ENCODE data around the gene GOLGA8B.
"Not testable (repeated sequence)": the region's sequence is repeated elsewhere in the genome, so short reads cannot be mapped to it uniquely, and the experiment has no call there.

Gene GOLGA8B

DNA sequence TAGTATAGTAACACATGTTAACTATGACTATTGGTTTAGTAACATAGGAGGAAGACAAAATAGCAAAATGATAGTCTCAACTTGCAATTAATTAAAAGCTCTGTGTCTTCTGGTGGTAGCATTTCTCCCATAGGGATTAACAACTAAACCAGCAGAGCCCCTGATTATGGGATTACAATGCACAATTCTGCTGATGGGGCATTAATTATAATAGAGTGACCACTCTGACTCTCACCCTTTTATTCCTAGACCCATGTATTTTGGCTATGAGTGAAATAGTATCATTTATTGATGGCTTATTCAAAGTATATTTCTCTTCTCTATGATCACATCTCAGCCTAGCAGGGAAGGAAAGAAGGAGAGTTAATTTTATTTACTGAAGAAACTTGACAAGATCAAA is 17.5 kb upstream of the GOLGA8B start:
- Histone ChIP-seq H3K27ac (ENCODE audit: low read depth in 2 of 2, low read length in 2 of 2) (no peak overlapping the region), H3K36me3 (ENCODE audit: control insufficient read depth in 2 of 2, insufficient read depth in 2 of 2, low read length in 2 of 2) (no peaks in the 10 kb centered on the region)

DNA sequence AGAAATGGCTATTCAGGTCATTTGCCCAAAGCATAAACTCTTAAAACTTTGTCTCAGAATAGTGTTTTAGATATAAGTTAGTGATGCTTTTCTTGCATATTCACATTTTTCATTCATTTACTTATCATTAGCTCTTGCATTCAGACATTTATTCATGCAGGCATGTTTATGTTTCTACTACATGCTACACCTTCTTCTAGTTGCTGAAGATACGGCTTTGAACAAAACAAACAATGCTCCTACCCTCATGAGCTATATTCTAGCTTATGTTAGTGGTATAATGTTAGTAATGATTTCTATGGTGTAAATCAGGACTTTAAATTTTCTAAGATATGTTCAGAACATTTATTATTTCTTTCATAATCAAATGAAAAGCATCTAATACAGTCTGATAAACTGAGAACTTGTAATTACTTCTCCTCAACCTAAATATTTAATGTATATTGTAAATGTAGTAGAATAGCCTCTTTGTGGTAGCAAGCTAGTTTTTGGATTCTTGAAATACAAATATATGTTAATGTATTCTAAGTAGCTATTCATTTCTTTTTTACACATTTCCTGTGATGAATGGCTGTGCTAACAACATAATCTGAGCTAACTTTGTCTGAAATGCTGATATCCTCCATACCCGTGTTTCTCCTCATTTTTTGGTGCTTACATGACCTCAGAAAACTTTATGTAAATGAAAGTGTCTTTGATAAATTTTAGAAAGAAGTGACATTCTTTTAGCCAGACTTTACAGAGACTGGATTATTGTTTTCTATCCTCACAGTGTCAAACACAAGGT is 15.5 kb upstream of the GOLGA8B start:
- no peaks in the 10 kb centered on the region for H3K36me3 ChIP-seq (ENCODE audit: control insufficient read depth in 2 of 2, insufficient read depth in 2 of 2, low read length in 2 of 2)
- H3K4me1 ChIP-seq (ENCODE audit: control insufficient read depth in 2 of 2, insufficient read depth in 2 of 2, low read length in 2 of 2) = no peaks in the 10 kb centered on the region
- peaks cover 0 to 4% of the 10 kb centered on the region in 2 donors for H3K27me3 ChIP-seq (ENCODE audit: control insufficient read depth in 2 of 2, insufficient read depth in 2 of 2, low read length in 2 of 2)
- no peak overlapping the region for H3K4me3 ChIP-seq (ENCODE audit: low read length in 2 of 2)
- no peak overlapping the region for H3K27ac ChIP-seq (ENCODE audit: low read depth in 2 of 2, low read length in 2 of 2)
- no peaks in the 10 kb centered on the region for H3K9me3 ChIP-seq (ENCODE audit: control insufficient read depth in 2 of 2, low read length in 2 of 2)
- no peak overlapping the region for H3K9ac ChIP-seq (ENCODE audit: low read depth in 1 of 2, low read length in 2 of 2)

More for the DNA sequence above, 17.5 kb upstream of the GOLGA8B start:
- Histone ChIP-seq H3K27me3 (ENCODE audit: control insufficient read depth in 2 of 2, insufficient read depth in 2 of 2, low read length in 2 of 2) (peaks cover 0 to 4% of the 10 kb centered on the region in 2 donors), H3K4me3 (ENCODE audit: low read length in 2 of 2) (no peak overlapping the region), H3K9me3 (ENCODE audit: control insufficient read depth in 2 of 2, low read length in 2 of 2) (no peaks in the 10 kb centered on the region), H3K9ac (ENCODE audit: low read depth in 1 of 2, low read length in 2 of 2) (no peak overlapping the region), H3K4me1 (ENCODE audit: control insufficient read depth in 2 of 2, insufficient read depth in 2 of 2, low read length in 2 of 2) (no peaks in the 10 kb centered on the region)

DNA sequence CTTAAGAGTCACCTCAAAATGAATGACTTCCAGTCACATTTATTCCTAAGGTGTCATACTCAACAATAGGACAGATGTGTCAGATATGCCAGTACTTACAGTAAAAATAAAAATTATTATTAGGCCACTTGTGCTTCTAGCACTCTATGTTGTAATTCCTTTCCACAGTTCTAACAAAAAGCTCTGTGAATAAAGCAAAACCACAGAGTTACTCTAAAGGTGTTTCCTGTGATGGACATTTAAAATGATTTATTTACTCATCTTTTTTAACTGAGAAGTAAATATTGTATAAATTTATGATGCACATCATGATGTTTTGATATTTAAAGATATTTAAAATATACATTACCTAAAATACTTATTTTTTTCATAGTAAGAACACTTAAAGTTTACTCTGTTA is 13.9 kb upstream of the GOLGA8B start:
- Histone ChIP-seq H3K27ac (ENCODE audit: low read depth in 2 of 2, low read length in 2 of 2) (no peak overlapping the region), H3K4me1 (ENCODE audit: control insufficient read depth in 2 of 2, insufficient read depth in 2 of 2, low read length in 2 of 2) (no peaks in the 10 kb centered on the region), H3K4me3 (ENCODE audit: low read length in 2 of 2) (no peak overlapping the region), H3K9me3 (ENCODE audit: control insufficient read depth in 2 of 2, low read length in 2 of 2) (no peaks in the 10 kb centered on the region), H3K36me3 (ENCODE audit: control insufficient read depth in 2 of 2, insufficient read depth in 2 of 2, low read length in 2 of 2) (no peaks in the 10 kb centered on the region), H3K9ac (ENCODE audit: low read depth in 1 of 2, low read length in 2 of 2) (no peak overlapping the region), H3K27me3 (ENCODE audit: control insufficient read depth in 2 of 2, insufficient read depth in 2 of 2, low read length in 2 of 2) (no peaks in the 10 kb centered on the region)

DNA sequence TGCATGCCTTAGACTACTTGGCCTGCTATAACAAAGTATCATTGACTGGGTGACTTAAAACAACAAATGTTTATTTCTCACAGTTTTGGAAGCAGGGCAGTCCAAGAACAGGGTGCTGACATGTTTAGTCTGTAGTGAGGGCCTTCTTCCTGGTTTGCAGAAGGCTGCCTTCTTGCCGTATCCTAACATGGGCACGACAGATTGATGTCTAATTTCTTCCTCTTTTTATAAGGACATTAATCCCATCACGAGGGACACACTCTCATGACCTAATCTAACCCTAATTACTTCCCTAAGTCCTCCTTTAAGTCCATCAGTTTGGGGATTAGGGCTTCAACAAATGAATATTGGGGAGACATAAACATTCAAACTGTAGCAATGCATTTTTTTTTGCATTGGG is 10.9 kb upstream of the GOLGA8B start:
- H3K4me1 ChIP-seq (ENCODE audit: control insufficient read depth in 2 of 2, insufficient read depth in 2 of 2, low read length in 2 of 2) = no peaks in the 10 kb centered on the region
- H3K27me3 ChIP-seq (ENCODE audit: control insufficient read depth in 2 of 2, insufficient read depth in 2 of 2, low read length in 2 of 2) = peaks cover 0 to 2% of the 10 kb centered on the region in 2 donors
- no peak overlapping the region for H3K9ac ChIP-seq (ENCODE audit: low read depth in 1 of 2, low read length in 2 of 2)
- no peak overlapping the region for H3K4me3 ChIP-seq (ENCODE audit: low read length in 2 of 2)
- no peaks in the 10 kb centered on the region for H3K9me3 ChIP-seq (ENCODE audit: control insufficient read depth in 2 of 2, low read length in 2 of 2)
- no peaks in the 10 kb centered on the region for H3K36me3 ChIP-seq (ENCODE audit: control insufficient read depth in 2 of 2, insufficient read depth in 2 of 2, low read length in 2 of 2)
- no peak overlapping the region for H3K27ac ChIP-seq (ENCODE audit: low read depth in 2 of 2, low read length in 2 of 2)

DNA sequence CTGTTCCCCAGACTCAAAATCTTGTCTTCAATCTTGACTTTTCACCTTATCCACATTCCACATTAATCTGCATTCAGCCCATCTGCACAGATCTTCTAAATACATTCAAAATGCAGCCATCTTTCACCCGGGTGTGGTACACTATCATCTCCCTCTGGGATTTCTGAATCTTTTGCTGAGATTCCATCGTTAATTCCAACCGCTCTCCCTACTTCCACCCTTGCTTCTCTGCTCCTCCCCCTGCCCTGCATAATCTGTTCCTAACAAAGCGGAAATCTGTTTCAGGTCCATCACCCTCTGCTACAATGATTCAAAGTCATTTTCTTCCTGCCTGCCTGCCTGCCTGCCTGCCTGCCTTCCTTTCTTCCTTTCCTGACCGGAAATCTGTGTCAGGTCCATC is 7.9 kb upstream of the GOLGA8B start:
- Histone ChIP-seq H3K9ac (ENCODE audit: low read depth in 1 of 2, low read length in 2 of 2) (no peak overlapping the region), H3K36me3 (ENCODE audit: control insufficient read depth in 2 of 2, insufficient read depth in 2 of 2, low read length in 2 of 2) (no peaks in the 10 kb centered on the region), H3K4me1 (ENCODE audit: control insufficient read depth in 2 of 2, insufficient read depth in 2 of 2, low read length in 2 of 2) (no peaks in the 10 kb centered on the region), H3K4me3 (ENCODE audit: low read length in 2 of 2) (no peak overlapping the region), H3K9me3 (ENCODE audit: control insufficient read depth in 2 of 2, low read length in 2 of 2) (no peaks in the 10 kb centered on the region), H3K27me3 (ENCODE audit: control insufficient read depth in 2 of 2, insufficient read depth in 2 of 2, low read length in 2 of 2) (peaks cover 0 to 2% of the 10 kb centered on the region in 2 donors), H3K27ac (ENCODE audit: low read depth in 2 of 2, low read length in 2 of 2) (no peak overlapping the region)

DNA sequence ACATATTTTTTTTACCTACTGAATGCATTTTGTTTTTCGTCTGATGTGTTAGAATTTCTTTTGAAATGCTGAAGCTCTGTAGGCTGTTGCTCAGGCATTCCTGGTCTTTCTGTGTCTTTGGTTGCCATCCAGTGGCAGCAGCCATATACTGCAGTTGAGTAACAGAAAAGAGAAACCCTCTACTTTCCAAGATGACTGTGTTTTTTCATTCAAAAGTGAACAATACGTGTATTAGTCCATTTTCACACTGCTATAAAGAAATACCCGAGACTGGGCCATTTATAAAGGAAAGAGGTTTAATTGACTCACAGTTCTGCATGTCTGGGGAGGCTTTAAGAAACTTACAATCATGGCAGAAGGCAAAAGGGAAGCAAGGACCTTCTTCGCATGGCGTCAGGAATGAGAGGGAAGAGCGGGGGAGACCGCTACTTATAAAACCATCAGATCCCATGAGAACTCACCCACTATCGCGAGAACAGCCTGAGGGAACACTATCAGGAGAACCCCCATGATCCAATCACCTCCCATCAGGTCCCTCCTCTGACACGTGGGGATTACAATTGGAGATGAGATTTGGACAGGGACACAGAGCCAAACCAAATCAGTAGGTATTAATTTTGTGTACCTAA is 4.7 kb upstream of the GOLGA8B start:
- peaks cover 3 to 5% of the 10 kb centered on the region in 2 donors for H3K4me1 ChIP-seq (ENCODE audit: control insufficient read depth in 2 of 2, insufficient read depth in 2 of 2, low read length in 2 of 2)
- no peak overlapping the region for H3K9ac ChIP-seq (ENCODE audit: low read depth in 1 of 2, low read length in 2 of 2)
- H3K27ac ChIP-seq (ENCODE audit: low read depth in 2 of 2, low read length in 2 of 2) = no peak overlapping the region
- H3K4me3 ChIP-seq (ENCODE audit: low read length in 2 of 2) = peak overlapping the region in 1 of 2 donors; percentile 0
- H3K36me3 ChIP-seq (ENCODE audit: control insufficient read depth in 2 of 2, insufficient read depth in 2 of 2, low read length in 2 of 2) = no peaks in the 10 kb centered on the region
- no peaks in the 10 kb centered on the region for H3K9me3 ChIP-seq (ENCODE audit: control insufficient read depth in 2 of 2, low read length in 2 of 2)
- peaks cover 10% of the 10 kb centered on the region in 2 donors for H3K27me3 ChIP-seq (ENCODE audit: control insufficient read depth in 2 of 2, insufficient read depth in 2 of 2, low read length in 2 of 2)

DNA sequence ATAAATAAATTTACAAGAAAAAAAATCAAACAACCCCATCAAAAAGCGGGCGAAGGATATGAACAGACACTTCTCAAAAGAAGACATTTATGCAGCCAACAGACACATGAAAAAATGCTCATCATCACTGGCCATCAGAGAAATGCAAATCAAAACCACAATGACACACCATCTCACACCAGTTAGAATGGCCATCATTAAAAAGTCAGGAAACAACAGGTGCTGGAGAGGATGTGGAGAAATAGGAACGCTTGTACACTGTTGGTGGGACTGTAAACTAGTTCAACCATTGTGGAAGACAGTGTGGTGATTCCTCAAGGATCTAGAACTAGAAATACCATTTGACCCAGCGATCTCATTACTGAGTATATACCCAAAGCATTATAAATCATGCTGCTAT is 2.5 kb upstream of the GOLGA8B start:
- not testable (repeated sequence) for H3K4me1 ChIP-seq (ENCODE audit: control insufficient read depth in 2 of 2, insufficient read depth in 2 of 2, low read length in 2 of 2); H3K4me3 ChIP-seq (ENCODE audit: low read length in 2 of 2)

DNA sequence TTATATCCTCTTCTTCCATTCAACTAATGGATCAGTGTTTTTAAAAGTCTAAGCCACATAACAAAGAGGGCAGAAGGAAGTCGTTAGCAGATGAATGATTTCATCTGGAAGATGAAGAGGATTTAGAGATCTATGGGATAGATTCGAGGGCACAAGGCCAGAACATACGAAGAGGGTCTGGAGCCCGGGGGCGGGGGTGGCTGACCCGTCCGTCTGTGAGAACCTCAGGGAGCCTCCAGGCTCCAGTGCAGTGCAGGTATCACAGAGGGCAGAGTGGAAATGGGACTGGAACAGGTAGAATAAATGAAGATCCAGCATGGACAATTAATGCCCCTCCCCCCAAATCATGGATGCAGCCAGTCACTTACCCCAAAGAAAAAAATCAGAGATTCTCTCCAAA is 1.5 kb upstream of the GOLGA8B start:
- Histone ChIP-seq H3K4me3 (ENCODE audit: low read length in 2 of 2) (no peak overlapping the region), H3K27ac (ENCODE audit: low read depth in 2 of 2, low read length in 2 of 2) (no peak overlapping the region), H3K4me1 (ENCODE audit: control insufficient read depth in 2 of 2, insufficient read depth in 2 of 2, low read length in 2 of 2) (peaks cover 3 to 5% of the 10 kb centered on the region in 2 donors), H3K9me3 (ENCODE audit: control insufficient read depth in 2 of 2, low read length in 2 of 2) (no peaks in the 10 kb centered on the region), H3K36me3 (ENCODE audit: control insufficient read depth in 2 of 2, insufficient read depth in 2 of 2, low read length in 2 of 2) (no peaks in the 10 kb centered on the region), H3K9ac (ENCODE audit: low read depth in 1 of 2, low read length in 2 of 2) (no peak overlapping the region), H3K27me3 (ENCODE audit: control insufficient read depth in 2 of 2, insufficient read depth in 2 of 2, low read length in 2 of 2) (peaks cover 8 to 10% of the 10 kb centered on the region in 2 donors)

More for the DNA sequence above, 2.5 kb upstream of the GOLGA8B start:
- not testable (repeated sequence) for H3K9ac ChIP-seq (ENCODE audit: low read depth in 1 of 2, low read length in 2 of 2); H3K36me3 ChIP-seq (ENCODE audit: control insufficient read depth in 2 of 2, insufficient read depth in 2 of 2, low read length in 2 of 2); H3K9me3 ChIP-seq (ENCODE audit: control insufficient read depth in 2 of 2, low read length in 2 of 2); H3K27ac ChIP-seq (ENCODE audit: low read depth in 2 of 2, low read length in 2 of 2)
- H3K27me3 ChIP-seq (ENCODE audit: control insufficient read depth in 2 of 2, insufficient read depth in 2 of 2, low read length in 2 of 2) = peaks cover 8 to 10% of the 10 kb centered on the region in 2 donors

DNA sequence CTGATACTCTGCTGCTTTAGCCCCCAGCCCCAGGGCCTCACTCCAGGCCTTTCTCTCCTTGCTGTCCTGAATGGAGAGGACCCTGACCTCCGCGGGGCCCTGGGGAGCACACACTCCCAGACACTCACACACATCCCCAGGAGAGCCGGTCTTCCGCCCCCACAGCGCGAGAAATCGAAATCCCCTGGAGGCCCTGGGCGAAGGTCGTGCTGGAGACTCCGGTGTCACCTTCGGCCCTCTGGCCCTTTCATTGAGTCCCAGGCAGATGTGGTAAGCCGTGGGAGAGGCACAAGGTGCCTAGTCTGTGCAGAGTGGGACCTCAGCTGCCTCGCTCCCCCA is 848 bp upstream of the GOLGA8B start:
- Histone ChIP-seq H3K27ac (ENCODE audit: low read depth in 2 of 2, low read length in 2 of 2) (no peak overlapping the region), H3K9ac (ENCODE audit: low read depth in 1 of 2, low read length in 2 of 2) (peak overlapping the region in 1 of 2 donors; percentile 56), H3K36me3 (ENCODE audit: control insufficient read depth in 2 of 2, insufficient read depth in 2 of 2, low read length in 2 of 2) (no peaks in the 10 kb centered on the region), H3K4me1 (ENCODE audit: control insufficient read depth in 2 of 2, insufficient read depth in 2 of 2, low read length in 2 of 2) (peaks cover 3 to 5% of the 10 kb centered on the region in 2 donors), H3K27me3 (ENCODE audit: control insufficient read depth in 2 of 2, insufficient read depth in 2 of 2, low read length in 2 of 2) (peaks cover 8 to 10% of the 10 kb centered on the region in 2 donors), H3K4me3 (ENCODE audit: low read length in 2 of 2) (peak overlapping the region; percentile 63 to 72), H3K9me3 (ENCODE audit: control insufficient read depth in 2 of 2, low read length in 2 of 2) (no peaks in the 10 kb centered on the region)

DNA sequence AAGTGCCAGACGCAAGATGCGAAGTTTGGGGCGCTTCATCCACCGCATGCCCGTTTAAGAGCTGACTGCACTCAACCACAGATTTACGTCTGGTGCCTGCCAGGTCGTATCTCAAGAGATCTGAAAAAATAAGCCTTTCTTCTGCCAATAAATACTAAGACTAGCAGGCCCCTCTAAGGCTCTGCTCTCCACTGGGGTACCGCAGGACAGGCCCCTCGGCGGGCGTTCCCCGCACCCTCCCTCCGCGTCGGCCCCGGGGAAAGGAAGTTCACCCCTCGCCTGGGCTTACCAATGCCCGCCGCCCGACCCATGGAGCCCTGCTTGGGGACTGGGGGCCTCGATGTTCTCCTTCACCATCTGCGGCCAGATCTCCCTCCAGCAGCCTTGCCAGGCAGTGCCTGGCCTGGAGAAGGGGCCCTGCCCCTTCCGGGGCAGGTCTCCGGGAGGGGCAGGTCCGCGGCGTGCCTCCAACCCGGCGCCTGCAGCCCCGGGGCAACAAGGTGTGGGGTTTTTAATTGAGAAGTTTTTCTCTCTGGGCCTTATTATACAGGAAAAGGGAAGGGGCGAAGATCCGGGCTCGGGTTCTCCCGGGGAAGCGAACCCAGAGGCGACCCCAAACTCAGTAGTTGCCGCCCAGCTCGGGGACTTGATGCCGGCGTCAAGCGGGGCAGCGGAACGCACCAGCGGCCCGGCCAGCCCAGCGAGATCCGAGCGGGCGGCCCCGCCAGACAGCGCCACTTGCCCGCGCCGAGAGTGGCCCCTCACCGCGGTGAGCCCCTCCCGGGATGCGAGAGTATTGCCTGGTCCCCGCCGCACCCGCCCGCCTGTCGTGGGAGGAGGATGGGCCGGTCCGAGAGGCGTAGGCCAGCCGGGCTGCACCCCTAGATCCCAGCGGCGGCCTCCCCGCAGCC is 735 bp downstream of the GOLGA8B start:
- Histone ChIP-seq H3K4me3 (ENCODE audit: low read length in 2 of 2) (peak overlapping the region; percentile 63 to 72), H3K36me3 (ENCODE audit: control insufficient read depth in 2 of 2, insufficient read depth in 2 of 2, low read length in 2 of 2) (no peaks in the 10 kb centered on the region), H3K9me3 (ENCODE audit: control insufficient read depth in 2 of 2, low read length in 2 of 2) (no peaks in the 10 kb centered on the region), H3K9ac (ENCODE audit: low read depth in 1 of 2, low read length in 2 of 2) (peak overlapping the region in 1 of 2 donors; percentile 56), H3K27me3 (ENCODE audit: control insufficient read depth in 2 of 2, insufficient read depth in 2 of 2, low read length in 2 of 2) (peaks cover 8 to 10% of the 10 kb centered on the region in 2 donors), H3K27ac (ENCODE audit: low read depth in 2 of 2, low read length in 2 of 2) (no peak overlapping the region), H3K4me1 (ENCODE audit: control insufficient read depth in 2 of 2, insufficient read depth in 2 of 2, low read length in 2 of 2) (peaks cover 3 to 5% of the 10 kb centered on the region in 2 donors)
